ENCODE data around the gene KLHL40.

- no peak for TF ChIP-seq EZH2 (IDR thresholded peaks at IDR 0.05; ENCODE audit: insufficient read depth, low read length)
- TF ChIP-seq, protein P1, sequence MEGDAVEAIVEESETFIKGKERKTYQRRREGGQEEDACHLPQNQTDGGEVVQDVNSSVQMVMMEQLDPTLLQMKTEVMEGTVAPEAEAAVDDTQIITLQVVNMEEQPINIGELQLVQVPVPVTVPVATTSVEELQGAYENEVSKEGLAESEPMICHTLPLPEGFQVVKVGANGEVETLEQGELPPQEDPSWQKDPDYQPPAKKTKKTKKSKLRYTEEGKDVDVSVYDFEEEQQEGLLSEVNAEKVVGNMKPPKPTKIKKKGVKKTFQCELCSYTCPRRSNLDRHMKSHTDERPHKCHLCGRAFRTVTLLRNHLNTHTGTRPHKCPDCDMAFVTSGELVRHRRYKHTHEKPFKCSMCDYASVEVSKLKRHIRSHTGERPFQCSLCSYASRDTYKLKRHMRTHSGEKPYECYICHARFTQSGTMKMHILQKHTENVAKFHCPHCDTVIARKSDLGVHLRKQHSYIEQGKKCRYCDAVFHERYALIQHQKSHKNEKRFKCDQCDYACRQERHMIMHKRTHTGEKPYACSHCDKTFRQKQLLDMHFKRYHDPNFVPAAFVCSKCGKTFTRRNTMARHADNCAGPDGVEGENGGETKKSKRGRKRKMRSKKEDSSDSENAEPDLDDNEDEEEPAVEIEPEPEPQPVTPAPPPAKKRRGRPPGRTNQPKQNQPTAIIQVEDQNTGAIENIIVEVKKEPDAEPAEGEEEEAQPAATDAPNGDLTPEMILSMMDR (IDR thresholded peaks at IDR 0.05; ENCODE audit: insufficient read depth, low read depth, low read length) = no peak
Observed at GRCh38 chr3:42649006-42649405, 36.3 kb upstream of the KLHL40 start.
